CD4-positive, alpha-beta T cell (primary cell): ENCODE measurements around the gene BCAT1. TPM values are rescaled to one million over a fixed set of nuclear protein-coding genes. Genes with fewer than 3 reads are reported as not detected.
"Not testable (repeated sequence)": the region's sequence is repeated elsewhere in the genome, so short reads cannot be mapped to it uniquely, and the experiment has no call there.

ENCODE experiments used
- ATAC-seq: fragments of 200-7000 bp; cut with Tn5 transposase; one replicate; pipeline ENCODE4 v1.10.0; 2022; ENCODE audit warnings: mild to moderate bottlenecking; ENCODE audit not compliant: poor library complexity
- CTCF ChIA-PET: fragments of 350-600 bp; sonication (Branson Sonifier 250); formaldehyde crosslinking; loops from one replicate; lab custom pipeline; 2021; ENCODE audit warnings: antibody characterized with exemption, inconsistent platforms; lab: Charles Lee
- POLR2A ChIA-PET: fragments of 350-600 bp; sonication (Branson Sonifier 250); formaldehyde crosslinking; loops from one replicate; lab custom pipeline; 2021; ENCODE audit warnings: antibody characterized with exemption, inconsistent platforms; lab: Charles Lee
- DNase-seq, 14 experiments: peaks; one replicate each; pipeline ENCODE4 v3.0.0-alpha.2; 2013 to 2020; ENCODE audit warnings: mixed read lengths in 2 of 14
- H3K27ac ChIP-seq, 2 donors: one replicate each; pipeline versions ENCODE4 v1.5.1 to v1.7.0; 2013; ENCODE audit warnings: low read length in 2 of 2, low read depth in 1 of 2, mild to moderate bottlenecking in 1 of 2
- H3K27me3 ChIP-seq, 2 experiments: 1 replicate in 1 of 2; 2 replicates in 1 of 2; pipeline versions ENCODE4 v1.6.1 to v1.7.0; 2013; ENCODE audit warnings: low read length in 2 of 2, control low read depth in 1 of 2, mild to moderate bottlenecking in 1 of 2, moderate library complexity in 1 of 2; ENCODE audit not compliant: insufficient read depth in 2 of 2, control insufficient read depth in 1 of 2
- H3K36me3 ChIP-seq: one replicate; pipeline ENCODE4 v1.6.1; 2013; ENCODE audit warnings: low read length, control low read depth; ENCODE audit not compliant: insufficient read depth
- H3K4me1 ChIP-seq: one replicate; pipeline ENCODE4 v1.6.1; 2013; ENCODE audit warnings: low read length, control low read depth; ENCODE audit not compliant: insufficient read depth
- H3K4me3 ChIP-seq: one replicate; pipeline ENCODE4 v1.5.1; 2013; ENCODE audit warnings: mild to moderate bottlenecking, low read length, moderate library complexity
- H3K9me3 ChIP-seq, 2 experiments: 1 replicate in 1 of 2; 2 replicates in 1 of 2; pipeline versions ENCODE4 v1.6.1 to v1.7.0; 2013; ENCODE audit warnings: low read length in 2 of 2, mild to moderate bottlenecking in 2 of 2, control low read depth in 1 of 2, moderate library complexity in 1 of 2; ENCODE audit not compliant: control insufficient read depth in 1 of 2, insufficient read depth in 1 of 2
- H3K27ac Mint-ChIP-seq: one replicate; pipeline ENCODE4 v1.8.0; 2020; ENCODE audit warnings: mixed read lengths
- H3K27me3 Mint-ChIP-seq: one replicate; pipeline ENCODE4 v1.8.0; 2021; ENCODE audit warnings: mixed read lengths
- H3K36me3 Mint-ChIP-seq: one replicate; pipeline ENCODE4 v1.8.0; 2021; ENCODE audit warnings: low read depth, mixed read lengths
- H3K4me1 Mint-ChIP-seq: one replicate; pipeline ENCODE4 v1.8.0; 2021; ENCODE audit warnings: low read depth, mixed read lengths
- H3K4me3 Mint-ChIP-seq: one replicate; pipeline ENCODE4 v1.8.0; 2020; ENCODE audit warnings: mild to moderate bottlenecking, mixed read lengths
- H3K9me3 Mint-ChIP-seq: one replicate; pipeline ENCODE4 v1.8.0; 2020; ENCODE audit warnings: mixed read lengths
- intact Hi-C, 2 experiments: fragments of 100-400 bp; cut with DNase I in 1 of 2; cut with micrococcal nuclease in 1 of 2; formaldehyde crosslinking; loops; one replicate each; pipeline versions ENCODE4 v1.15.1 to v1.9.0; 2023 to 2025; cut with DNase I, micrococcal nuclease
- total RNA-seq, 174 experiments: library from RNA in 2 of 174; stranded (reverse) in 2 of 174; gene quantifications; one replicate each; pipeline ENCODE4 v1.2.3 and lab custom pipeline; 2021 to 2026
- TF ChIP-seq, protein P1 (sequence below): fragments of 200-600 bp; IDR thresholded peaks from one replicate; pipeline ENCODE4 v1.8.0; 2022; ENCODE audit warnings: antibody characterized with exemption, mild to moderate bottlenecking

BCAT1 gene
- total RNA-seq, 2 experiments from 2014 or later, result 0.34 to 0.91 TPM

DNA sequence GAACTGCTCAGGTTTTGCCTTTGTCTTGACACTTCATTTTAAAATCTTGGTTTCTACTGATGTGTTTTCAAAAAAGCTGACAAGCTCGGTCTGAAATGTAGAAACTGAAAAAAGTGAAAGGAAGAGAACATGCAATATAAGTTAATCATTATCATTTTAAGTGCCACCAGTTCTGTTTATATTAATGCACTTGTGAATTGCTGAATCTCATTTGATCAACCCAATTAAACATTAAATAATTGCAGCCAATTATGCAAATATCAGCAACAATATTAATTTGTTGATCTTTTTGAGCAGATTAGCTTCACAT is 133.8 kb downstream of the BCAT1 start:
- peak overlapping the region; percentile 69 for H3K27ac Mint-ChIP-seq
- no peaks in the 10 kb centered on the region for H3K36me3 Mint-ChIP-seq
- DNase-seq (no peak), ATAC-seq (no peak)
- intact Hi-C loops, result no loop called here
- H3K4me1 Mint-ChIP-seq, result peaks cover 30% of the 10 kb centered on the region
- H3K9me3 Mint-ChIP-seq, result no peaks in the 10 kb centered on the region
- Histone ChIP-seq H3K36me3 (no peaks in the 10 kb centered on the region), H3K4me1 (no peaks in the 10 kb centered on the region), H3K9me3 (no peaks in the 10 kb centered on the region), H3K27ac (no peak overlapping the region), H3K4me3 (peak overlapping the region; percentile 21), H3K27me3 (no peaks in the 10 kb centered on the region)
- H3K27me3 Mint-ChIP-seq, result no peaks in the 10 kb centered on the region
- peak overlapping the region; percentile 80 for H3K4me3 Mint-ChIP-seq
- ChIA-PET POLR2A (interaction anchor here (1.2 kb wide), 1 partner anchor 19 kb away, joined by 3 read pairs; no protein-coding TSS in a partner anchor), CTCF (interaction anchor here (1.2 kb wide), 1 partner anchor 45 kb away, joined by 3 read pairs; no protein-coding TSS in a partner anchor)
- TF ChIP-seq, protein P1, sequence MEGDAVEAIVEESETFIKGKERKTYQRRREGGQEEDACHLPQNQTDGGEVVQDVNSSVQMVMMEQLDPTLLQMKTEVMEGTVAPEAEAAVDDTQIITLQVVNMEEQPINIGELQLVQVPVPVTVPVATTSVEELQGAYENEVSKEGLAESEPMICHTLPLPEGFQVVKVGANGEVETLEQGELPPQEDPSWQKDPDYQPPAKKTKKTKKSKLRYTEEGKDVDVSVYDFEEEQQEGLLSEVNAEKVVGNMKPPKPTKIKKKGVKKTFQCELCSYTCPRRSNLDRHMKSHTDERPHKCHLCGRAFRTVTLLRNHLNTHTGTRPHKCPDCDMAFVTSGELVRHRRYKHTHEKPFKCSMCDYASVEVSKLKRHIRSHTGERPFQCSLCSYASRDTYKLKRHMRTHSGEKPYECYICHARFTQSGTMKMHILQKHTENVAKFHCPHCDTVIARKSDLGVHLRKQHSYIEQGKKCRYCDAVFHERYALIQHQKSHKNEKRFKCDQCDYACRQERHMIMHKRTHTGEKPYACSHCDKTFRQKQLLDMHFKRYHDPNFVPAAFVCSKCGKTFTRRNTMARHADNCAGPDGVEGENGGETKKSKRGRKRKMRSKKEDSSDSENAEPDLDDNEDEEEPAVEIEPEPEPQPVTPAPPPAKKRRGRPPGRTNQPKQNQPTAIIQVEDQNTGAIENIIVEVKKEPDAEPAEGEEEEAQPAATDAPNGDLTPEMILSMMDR, result no peak

- ChIA-PET POLR2A (interaction anchor here (0.6 to 1.2 kb wide), 4 partner anchors 19 to 238 kb away, joined by 3 to 6 read pairs (median 3); a partner anchor contains a TSS), CTCF (interaction anchor here (0.6 to 1.3 kb wide), 3 partner anchors 12 to 44 kb away, joined by 3 to 4 read pairs (median 3); no protein-coding TSS in a partner anchor)
- Mint-ChIP-seq H3K4me3 (peak overlapping the region; percentile 80), H3K36me3 (no peaks in the 10 kb centered on the region), H3K27ac (peak overlapping the region; percentile 69), H3K27me3 (no peaks in the 10 kb centered on the region), H3K4me1 (peaks cover 30% of the 10 kb centered on the region), H3K9me3 (no peaks in the 10 kb centered on the region)
- no peak overlapping the region for H3K27ac ChIP-seq
- DNase-seq (peak in 3 of 14 experiments; percentile 27 to 63 (median 30)), ATAC-seq (no peak)
- H3K36me3 ChIP-seq, result no peaks in the 10 kb centered on the region
- no peaks in the 10 kb centered on the region for H3K4me1 ChIP-seq
- no peaks in the 10 kb centered on the region for H3K9me3 ChIP-seq
- peak overlapping the region; percentile 21 for H3K4me3 ChIP-seq
- intact Hi-C loops, result no loop called here
- H3K27me3 ChIP-seq, result no peaks in the 10 kb centered on the region
- TF ChIP-seq, protein P1, result no peak
Measured at GRCh38 chr12:24814379-24815113, 134.4 kb downstream of the BCAT1 start.

GRCh38 chr12:24810378-24810777 is 138.5 kb downstream of the BCAT1 start:
- H3K27ac Mint-ChIP-seq, result no peak overlapping the region
- CTCF ChIA-PET, result no interaction called here
- no peak for DNase-seq
- H3K27me3 Mint-ChIP-seq, result no peaks in the 10 kb centered on the region
- H3K36me3 Mint-ChIP-seq, result no peaks in the 10 kb centered on the region
- Histone ChIP-seq H3K4me3 (no peak overlapping the region), H3K36me3 (no peaks in the 10 kb centered on the region), H3K4me1 (no peaks in the 10 kb centered on the region), H3K27me3 (no peaks in the 10 kb centered on the region), H3K9me3 (no peaks in the 10 kb centered on the region), H3K27ac (no peak overlapping the region)
- TF ChIP-seq, protein P1, result no peak
- ATAC-seq, result no peak
- H3K4me3 Mint-ChIP-seq, result no peak overlapping the region
- peaks cover 4% of the 10 kb centered on the region for H3K9me3 Mint-ChIP-seq
- POLR2A ChIA-PET, result no interaction called here
- intact Hi-C loops, result no loop called here
- H3K4me1 Mint-ChIP-seq, result peaks cover 21% of the 10 kb centered on the region

- H3K4me1 ChIP-seq, H3K36me3 ChIP-seq, H3K9me3 ChIP-seq, H3K9me3 Mint-ChIP-seq, H3K27me3 Mint-ChIP-seq, H3K27me3 ChIP-seq, H3K4me3 ChIP-seq, H3K4me3 Mint-ChIP-seq, POLR2A ChIA-PET, ATAC-seq, H3K36me3 Mint-ChIP-seq, H3K27ac Mint-ChIP-seq, intact Hi-C loops, H3K27ac ChIP-seq, DNase-seq: not testable (repeated sequence)
- CTCF ChIA-PET, result interaction anchor here (0.7 kb wide), 1 partner anchor 1173 kb away, joined by 4 read pairs; no protein-coding TSS in a partner anchor
- peaks cover 11% of the 10 kb centered on the region for H3K4me1 Mint-ChIP-seq
Measured at GRCh38 chr12:24809306-24809705, 139.6 kb downstream of the BCAT1 start.
